ENCODE measurements around the gene MYOD1. TPM values are rescaled to one million over a fixed set of nuclear protein-coding genes. Genes with fewer than 3 reads are reported as not detected.

Gene MYOD1
- polyA plus RNA-seq (2013, experiment 1 of 2; ENCODE audit: insufficient read length), result 0.75 TPM
- polyA plus RNA-seq (2013, experiment 2 of 2; ENCODE audit: insufficient read length), result 0.55 TPM

DNA sequence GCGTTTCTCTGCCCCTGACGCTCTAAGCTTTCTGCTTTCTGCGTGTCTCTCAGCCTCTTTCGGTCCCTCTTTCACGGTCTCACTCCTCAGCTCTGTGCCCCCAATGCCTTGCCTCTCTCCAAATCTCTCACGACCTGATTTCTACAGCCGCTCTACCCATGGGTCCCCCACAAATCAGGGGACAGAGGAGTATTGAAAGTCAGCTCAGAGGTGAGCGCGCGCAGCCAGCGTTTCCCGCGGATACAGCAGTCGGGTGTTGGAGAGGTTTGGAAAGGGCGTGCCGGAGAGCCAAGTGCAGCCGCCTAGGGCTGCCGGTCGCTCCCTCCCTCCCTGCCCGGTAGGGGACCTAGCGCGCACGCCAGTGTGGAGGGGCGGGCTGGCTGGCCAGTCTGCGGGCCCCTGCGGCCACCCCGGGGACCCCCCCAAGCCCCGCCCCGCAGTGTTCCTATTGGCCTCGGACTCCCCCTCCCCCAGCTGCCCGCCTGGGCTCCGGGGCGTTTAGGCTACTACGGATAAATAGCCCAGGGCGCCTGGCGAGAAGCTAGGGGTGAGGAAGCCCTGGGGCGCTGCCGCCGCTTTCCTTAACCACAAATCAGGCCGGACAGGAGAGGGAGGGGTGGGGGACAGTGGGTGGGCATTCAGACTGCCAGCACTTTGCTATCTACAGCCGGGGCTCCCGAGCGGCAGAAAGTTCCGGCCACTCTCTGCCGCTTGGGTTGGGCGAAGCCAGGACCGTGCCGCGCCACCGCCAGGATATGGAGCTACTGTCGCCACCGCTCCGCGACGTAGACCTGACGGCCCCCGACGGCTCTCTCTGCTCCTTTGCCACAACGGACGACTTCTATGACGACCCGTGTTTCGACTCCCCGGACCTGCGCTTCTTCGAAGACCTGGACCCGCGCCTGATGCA is at the start of gene MYOD1:
TSS of gene MYOD1 (plus strand) at position 544 of the 910 bp plus-strand sequence. CDS start at position 756, 212 bp downstream.
- DNase-seq, result no peak

DNA sequence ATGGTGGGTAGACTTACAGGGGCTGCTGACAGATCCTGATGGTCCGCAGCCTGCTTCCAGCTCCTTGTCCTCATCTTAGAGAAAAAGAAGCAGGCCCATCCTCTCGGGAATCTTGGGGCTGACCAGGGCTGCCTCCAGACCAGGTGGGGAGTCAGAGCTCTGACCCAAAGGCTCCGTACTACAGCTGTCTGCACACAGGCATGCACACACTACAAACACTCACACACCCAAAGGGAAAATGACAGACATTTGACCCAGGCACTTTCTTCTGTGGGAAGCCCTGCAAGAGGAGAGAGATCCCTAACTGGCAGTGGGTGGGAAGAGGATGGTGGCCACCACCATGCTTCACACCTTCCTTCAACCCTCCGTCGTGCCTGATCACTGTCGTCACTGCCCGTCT is 46.9 kb upstream of the MYOD1 start:
- DNase-seq, result no peak

- DNase-seq, result no peak
Measured at GRCh38 chr11:17673951-17674350, 45.4 kb upstream of the MYOD1 start.

DNA sequence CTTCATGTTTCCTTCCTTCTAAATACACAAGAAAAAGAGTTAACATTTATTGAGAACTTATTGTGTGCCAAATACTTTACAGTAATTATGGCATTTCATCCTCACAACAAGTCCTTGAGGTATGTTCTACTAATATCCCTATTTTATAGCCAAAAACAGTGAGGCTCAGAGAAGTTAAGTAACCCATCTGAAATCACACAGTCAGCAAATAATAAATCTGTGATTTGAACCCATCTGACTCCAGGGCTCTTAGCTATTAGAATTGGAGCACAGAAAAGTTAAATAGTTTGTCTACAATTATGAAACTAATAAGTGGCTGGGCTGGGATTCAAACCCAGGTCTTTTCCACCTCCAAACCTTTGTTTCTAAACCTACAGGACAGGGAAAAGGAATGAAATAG is 36.5 kb upstream of the MYOD1 start:
- DNase-seq, result no peak

GRCh38 chr11:17683377-17684161 is 35.8 kb upstream of the MYOD1 start:
- peak; percentile 34 for DNase-seq

GRCh38 chr11:17684550-17684949 is 34.8 kb upstream of the MYOD1 start:
- DNase-seq, result no peak

DNA sequence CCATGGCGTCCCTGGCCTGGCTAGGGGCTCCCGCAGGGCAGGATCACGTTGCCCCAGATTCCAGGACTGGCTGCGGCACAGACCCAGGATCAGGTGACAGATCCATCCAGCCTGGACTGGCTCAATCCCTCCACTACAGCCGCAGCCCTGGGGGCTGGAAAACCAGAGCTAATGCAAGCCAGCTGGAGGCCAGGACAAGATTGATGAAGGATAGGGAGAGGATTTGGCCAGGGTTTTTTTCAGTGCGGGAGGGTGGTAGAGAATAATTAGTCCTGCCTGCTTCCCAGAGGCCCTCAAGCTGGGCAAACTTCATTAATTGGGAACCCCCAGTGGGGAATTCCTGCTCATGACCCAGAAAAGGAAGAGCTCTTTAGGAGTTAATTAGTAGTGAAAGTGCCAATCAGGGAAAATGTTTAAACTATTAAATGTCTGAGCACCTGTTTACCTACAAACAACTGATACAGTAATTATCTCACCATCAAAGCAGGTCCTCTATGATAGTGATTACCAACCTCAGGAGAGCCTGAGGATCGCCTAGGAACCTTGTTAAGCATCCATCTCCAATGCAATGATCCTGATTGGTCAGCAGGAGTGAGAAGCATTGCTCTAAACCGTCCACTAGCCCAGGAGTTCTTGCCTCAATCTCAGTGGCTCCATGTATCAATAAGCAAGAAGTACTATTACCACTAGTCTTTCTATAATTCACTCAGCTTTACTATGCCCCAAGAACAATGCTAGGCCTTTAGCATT is 33.0 kb upstream of the MYOD1 start:
- DNase-seq, result peak; percentile 45

DNA sequence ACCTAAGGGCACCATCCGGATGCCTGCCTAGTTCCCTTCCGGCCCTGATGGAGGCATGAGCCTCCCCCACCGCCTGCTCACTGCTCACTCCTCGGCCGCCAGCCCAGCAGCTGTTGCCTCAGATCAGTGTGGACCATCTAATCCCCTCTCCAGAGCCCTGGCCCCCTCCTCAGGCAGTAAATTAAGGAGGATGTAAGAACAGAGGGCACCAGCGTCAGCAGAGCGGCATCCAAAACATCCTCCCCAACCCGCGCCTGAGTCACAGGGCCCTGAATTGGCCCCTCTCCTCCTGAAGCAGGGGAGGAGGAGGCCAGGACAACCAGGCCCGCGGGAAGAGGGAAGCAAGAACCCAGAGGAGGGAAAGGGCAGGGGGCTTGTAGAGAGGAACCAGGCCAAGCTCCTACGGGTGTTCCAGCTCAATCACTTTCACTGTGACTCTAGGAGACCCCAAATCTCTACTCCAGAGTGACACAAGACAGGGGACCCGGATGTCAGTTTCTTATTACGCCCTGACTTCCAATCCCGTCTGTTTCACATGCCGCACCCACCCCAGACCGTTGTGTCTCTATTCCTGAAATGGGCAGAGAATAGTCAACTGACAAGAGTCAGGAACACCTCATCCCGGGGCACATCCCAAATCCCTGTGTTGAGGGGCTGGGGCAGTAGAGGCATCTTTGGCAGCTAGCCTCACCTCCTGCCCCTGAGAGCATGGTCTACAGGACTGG is 31.3 kb upstream of the MYOD1 start:
- peak; percentile 60 for DNase-seq

GRCh38 chr11:17691550-17691949 is 27.8 kb upstream of the MYOD1 start:
- no peak for DNase-seq

GRCh38 chr11:17691976-17692375 is 27.4 kb upstream of the MYOD1 start:
- no peak for DNase-seq

GRCh38 chr11:17692931-17693330 is 26.4 kb upstream of the MYOD1 start:
- no peak for DNase-seq

DNA sequence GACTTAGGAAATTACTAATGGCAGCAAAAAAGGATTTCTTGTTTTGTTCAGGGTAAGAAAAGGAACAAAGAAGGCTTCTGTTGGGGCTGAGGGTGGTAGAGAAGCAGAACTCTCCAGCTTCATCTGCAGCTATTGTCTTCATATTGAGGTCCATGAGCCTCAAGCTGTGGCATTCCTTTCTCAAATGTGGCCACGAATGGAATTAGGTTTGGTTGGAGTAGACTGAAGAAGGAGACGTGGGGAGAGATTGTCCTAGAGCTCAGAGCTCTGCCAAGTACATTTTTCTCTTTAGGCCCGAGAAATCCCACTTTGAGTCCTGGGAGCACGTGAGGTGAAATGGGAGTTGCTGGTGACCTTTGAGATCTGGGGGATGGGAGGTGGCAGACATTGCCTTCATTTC is 25.8 kb upstream of the MYOD1 start:
- no peak for DNase-seq

- no peak for DNase-seq
Measured at GRCh38 chr11:17694494-17695110, 24.8 kb upstream of the MYOD1 start.

GRCh38 chr11:17695454-17696441 is 23.6 kb upstream of the MYOD1 start:
- no peak for DNase-seq

DNA sequence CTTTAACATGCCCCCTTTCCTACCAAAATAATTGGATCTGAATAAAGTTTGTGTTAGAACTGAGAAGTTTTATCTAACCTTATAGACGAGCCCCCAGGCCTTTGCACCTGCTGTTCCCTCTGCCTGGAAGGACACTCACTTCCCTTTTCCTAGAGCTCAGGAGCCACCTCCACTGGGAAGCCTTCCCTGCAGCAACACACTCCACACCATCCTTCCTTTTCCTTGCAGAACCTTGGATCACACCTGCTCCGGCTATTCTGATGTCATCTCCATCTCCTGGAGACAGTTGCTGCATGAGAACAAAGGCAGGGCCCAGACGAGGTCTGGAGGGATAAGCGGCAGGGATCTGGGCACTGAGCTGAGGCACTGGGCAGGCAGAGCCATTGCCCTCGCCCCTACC is 22.6 kb upstream of the MYOD1 start:
- no peak for DNase-seq

DNA sequence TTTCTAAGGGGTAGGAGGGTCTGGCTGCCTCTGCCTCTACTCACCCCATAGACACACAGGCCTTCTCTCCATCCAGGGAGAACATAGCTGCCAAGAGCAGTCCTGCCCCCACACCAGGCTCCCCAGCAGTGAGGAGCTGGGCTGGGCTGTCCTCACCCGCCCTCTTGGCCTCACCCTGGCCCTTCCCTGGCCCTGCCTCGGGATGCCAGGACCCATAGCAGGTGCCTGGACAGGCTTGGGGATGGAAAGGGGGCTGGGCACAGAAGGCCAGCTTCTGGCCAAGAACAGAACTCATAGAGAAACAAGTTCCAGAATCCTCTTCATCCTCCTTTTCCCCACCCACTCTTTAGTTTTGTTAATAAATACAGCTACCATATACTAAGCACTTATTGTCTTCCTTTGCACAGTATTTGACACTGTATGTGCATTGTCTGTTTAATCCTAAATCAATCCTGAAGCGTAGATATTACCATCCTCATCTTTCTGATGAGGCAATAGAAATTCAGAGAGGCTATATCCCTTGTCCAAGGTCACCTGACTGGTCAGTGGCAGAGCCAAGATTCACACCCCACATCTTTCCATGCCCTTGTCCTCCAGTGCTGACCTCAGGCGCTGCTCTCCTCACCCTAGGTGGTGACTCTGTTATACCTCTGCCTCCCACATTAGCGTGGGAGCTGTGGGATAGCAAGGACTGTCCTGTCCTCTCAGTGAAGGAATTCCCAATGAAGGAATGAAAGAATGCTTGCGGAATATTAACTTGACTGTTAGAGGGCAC is 22.0 kb upstream of the MYOD1 start:
- DNase-seq, result no peak

DNA sequence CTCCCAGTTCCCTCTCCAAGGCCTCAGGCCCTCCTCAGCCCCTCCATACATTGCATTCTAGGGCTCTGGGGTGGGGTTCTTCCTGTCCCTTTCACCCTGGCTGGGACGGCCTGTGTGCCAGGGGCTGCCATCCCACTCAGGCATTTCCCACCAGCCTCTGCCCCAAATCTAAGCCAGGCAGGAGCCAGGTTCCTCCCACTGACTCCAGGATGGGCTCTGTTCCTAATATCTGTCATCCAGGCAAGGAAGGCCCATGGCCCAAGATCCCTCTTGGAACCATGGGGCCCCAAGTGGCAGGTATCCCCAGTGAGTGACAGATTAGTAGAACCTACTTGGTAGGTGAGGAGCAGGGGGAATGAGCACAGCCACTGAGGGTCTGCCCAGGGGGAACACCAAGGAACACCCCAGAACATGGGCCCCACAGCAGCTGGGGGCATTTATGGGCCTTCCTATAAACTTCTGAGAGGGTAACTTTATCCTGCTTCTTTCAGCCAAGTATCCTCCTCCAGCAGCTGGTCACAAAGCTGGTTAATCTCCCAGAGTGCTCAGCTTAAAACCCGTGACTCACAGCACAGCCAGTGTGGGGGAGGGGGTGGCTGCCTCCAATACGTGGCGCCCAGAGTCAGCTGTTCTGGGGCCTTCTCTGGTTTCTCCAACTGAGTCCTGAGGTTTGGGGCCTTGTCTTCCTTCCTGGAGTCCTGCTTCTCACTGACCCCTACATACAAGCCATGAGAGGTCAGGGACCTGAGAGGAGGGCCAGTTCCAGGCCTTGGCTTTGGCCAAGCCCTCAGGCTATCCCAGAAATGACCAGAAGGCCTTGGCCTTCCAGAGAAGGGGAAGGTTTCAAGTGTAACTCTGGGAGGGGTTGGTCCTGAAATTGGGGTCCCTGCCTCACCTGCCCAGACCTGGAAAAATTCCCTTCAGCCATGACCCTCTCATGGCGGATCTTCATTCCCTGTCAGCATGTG is 19.9 kb upstream of the MYOD1 start:
- DNase-seq, result peak; percentile 43

DNA sequence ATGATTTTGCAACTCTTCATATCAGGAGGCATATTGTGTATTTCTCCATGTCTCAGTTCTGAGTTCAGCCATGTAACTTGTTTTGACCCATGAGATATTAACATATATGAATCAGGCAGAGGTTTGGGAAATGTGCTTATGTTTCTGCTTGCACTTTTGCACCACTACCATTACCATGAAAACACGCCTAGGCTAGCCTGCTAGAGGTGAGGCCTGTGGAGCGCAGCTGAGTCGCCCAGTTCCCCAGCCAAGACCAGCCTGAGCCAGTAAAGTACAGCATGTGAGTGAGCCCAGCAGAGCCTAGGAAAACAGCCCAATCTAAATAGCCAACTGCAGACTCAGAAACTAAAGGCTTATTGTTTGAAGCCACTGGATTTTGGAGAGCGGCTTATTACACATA is 18.4 kb upstream of the MYOD1 start:
- no peak for DNase-seq
